Pulmonary artery endothelial cell (primary cell): ENCODE measurements around the gene RIBC1. TPM values are rescaled to one million over a fixed set of nuclear protein-coding genes. Genes with fewer than 3 reads are reported as not detected.

Source experiments
- total RNA-seq: library from RNA; depleted of rRNA; stranded (reverse); fragments of >200 nt; gene quantifications from 2 replicates; pipeline ENCODE4 v1.2.3, GENCODE V29; 2014

RIBC1 gene
- total RNA-seq, 1 donor from 2014 or later: 0.26 TPM

Other genes with a start within 250 kb of the RIBC1 start
- 62.6 and 100 TPM in 2 replicates for gene KDM5C, start 197.7 kb upstream of the RIBC1 start, total RNA-seq
- gene IQSEC2, start 141.3 kb upstream of the RIBC1 start, total RNA-seq: 3.6 and 3.9 TPM in 2 replicates
- gene SMC1A, start 219 bp upstream of the RIBC1 start, total RNA-seq: 15.8 and 26.9 TPM in 2 replicates
- gene HSD17B10, start 11.5 kb downstream of the RIBC1 start, total RNA-seq: 71.6 and 83.1 TPM in 2 replicates